AG09309 (cell line): Measurements from ENCODE around the gene PRLR.
"Not testable (repeated sequence)": the region's sequence is repeated elsewhere in the genome, so short reads cannot be mapped to it uniquely, and the experiment has no call there.

Source experiments
- DNase-seq: peaks from one replicate; pipeline ENCODE4 v3.0.0-alpha.2; 2010; ENCODE audit warnings: low read depth
- H3K4me3 ChIP-seq: 2 replicates; pipeline ENCODE4 v1.5.1; 2011; ENCODE audit warnings: mild to moderate bottlenecking, low read depth, low read length, moderate library complexity; ENCODE audit not compliant: control insufficient read depth
- CTCF ChIP-seq: IDR thresholded peaks from 2 replicates; pipeline ENCODE4 v1.5.1; 2011; ENCODE audit warnings: mild to moderate bottlenecking, low read depth, low read length, inconsistent platforms; ENCODE audit not compliant: insufficient read depth, control insufficient read depth; ENCODE audit errors: missing control alignments

The PRLR gene

DNA sequence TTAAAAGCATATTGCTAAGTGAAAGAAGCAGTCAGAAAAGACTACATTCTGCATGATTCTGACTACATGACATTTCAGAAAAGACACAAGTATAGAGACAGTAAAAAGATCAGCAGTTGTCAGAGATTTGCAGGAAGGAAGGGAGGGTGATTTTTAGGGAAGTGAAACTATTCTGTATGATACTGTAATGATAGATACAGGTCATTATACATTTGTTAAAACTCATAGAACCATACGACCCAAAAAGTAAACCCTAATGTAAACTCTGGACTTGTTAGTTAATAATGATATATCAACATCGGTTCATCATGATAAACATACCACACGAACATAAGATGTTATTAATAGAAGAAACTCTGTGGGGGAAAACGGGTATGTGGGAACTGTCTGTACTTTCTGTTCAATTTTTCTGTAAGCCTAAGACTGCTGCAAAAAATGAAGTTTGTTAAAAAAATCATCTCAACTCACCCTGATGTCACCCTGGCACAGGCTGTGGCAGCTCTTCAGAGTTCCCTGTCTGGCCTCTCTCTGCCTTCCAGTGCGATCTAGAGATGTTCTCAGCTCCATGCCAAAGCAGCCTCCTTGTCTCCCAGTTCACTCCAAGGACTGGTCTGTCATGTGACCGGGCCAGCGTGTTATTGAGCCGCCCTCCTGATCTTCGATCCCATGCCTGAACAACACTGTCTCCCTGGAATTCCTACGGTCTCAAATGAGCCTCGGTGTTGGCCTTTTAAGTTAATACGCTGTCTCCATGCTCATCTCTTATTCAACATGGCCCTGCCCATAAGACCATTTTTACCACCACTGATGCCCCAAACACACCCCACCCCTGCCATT, 35.4 kb downstream of the PRLR start:
- no peak overlapping the region for H3K4me3 ChIP-seq
- no peak for DNase-seq
- TF ChIP-seq CTCF: no peak

GRCh38 chr5:35192506-35192905, 37.8 kb downstream of the PRLR start:
- no peak for TF ChIP-seq CTCF
- H3K4me3 ChIP-seq: no peak overlapping the region
- no peak for DNase-seq

GRCh38 chr5:35189801-35190200, 40.5 kb downstream of the PRLR start:
- not testable (repeated sequence) for H3K4me3 ChIP-seq, DNase-seq

DNA sequence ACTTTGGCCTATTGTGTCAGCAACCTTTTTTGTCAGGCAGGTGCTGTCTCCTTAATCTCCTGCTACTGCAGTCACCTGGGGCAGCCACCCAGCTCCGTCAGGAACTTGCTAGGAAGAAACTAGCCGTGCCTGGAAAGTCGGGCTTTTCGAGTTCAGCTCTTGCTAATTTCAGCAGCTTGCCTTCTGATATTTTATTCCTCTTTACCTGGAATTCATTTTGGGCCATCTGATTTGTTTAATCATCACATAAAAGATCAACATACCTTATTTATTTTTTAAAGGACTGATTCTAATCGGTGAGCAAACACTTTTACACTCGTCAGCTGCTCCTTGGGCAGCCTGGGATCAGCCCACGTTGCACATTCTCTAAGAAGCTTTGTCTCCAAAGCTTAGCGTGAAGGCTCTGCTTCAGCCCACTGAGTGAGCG, 42.2 kb downstream of the PRLR start:
- no peak for TF ChIP-seq CTCF
- no peak overlapping the region for H3K4me3 ChIP-seq
- no peak for DNase-seq

DNA sequence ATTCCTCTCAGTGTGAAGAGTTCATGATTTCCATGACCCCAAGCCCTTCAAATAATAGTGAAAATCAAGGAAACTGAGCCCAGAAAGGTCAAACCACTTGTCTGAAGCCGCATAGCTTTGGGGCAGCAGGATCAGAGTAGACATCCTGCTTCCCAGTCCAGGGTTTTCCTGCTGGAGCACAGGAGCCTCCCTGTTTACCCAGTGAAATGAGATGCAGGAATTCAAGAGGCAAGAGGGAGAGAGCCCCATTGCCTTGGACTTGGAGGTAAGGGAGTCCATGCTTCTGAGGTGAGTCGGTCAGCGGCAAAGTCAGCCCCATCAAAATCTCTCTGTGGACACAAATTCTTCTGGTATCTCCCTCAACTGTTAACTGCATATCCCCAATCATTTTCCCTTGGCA, 42.7 kb downstream of the PRLR start:
- not testable (repeated sequence) for H3K4me3 ChIP-seq, DNase-seq

GRCh38 chr5:35186749-35187148, 43.5 kb downstream of the PRLR start:
- no peak for TF ChIP-seq CTCF
- no peak for DNase-seq
- no peak overlapping the region for H3K4me3 ChIP-seq

GRCh38 chr5:35185518-35185917, 44.8 kb downstream of the PRLR start:
- TF ChIP-seq CTCF: no peak
- no peak for DNase-seq
- H3K4me3 ChIP-seq: no peak overlapping the region

- no peak for TF ChIP-seq CTCF
- H3K4me3 ChIP-seq: no peak overlapping the region
- no peak for DNase-seq
Observed at GRCh38 chr5:35183556-35183955, 46.7 kb downstream of the PRLR start.
